ENCODE results near the gene CSNK1D.

CSNK1D gene

DNA sequence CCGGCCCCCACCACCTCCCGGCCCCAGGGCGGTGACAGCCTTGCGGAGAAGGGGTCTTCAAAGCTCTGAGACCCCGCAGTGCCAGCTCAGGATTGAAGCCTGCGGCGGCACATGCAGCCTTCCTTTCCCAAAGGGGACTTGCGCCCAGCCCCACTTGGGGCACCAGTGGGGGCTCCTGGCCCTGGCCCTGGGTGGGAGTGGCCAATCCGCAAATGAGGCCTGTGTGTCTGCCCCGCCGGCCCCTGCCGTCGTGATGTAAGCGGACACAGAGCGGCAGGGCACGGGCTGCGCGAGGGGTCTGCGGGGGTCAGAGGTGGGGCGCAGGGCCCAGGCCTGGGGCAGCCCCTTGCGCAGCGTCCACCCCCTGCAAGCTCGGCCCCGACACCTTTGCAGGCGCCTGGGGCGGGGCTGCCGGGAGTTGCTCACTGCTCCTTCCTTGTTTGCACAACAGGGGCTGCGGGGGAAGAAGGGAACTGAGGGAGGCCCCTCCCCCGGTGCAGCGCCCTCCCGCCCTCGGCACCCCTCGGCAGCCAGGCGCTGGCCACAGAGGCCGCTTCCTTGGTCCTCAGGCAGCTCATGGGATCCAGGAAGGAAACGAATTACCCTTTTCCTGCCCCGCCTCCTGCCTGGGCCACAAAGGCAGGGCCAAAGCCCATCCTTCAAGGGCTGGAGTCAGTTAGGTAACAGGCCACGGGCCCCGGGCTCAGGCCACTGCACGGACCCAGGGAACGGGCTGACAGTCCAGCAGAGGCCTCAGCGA is 41.8 kb downstream of the CSNK1D start:
- H3K4me3 ChIP-seq (replicated peaks; ENCODE audit: low read depth, low read length): peak overlapping the region; percentile 81
- DNase-seq (ENCODE audit: extremely low read depth, low read depth): no peak
- TF ChIP-seq, protein P1, sequence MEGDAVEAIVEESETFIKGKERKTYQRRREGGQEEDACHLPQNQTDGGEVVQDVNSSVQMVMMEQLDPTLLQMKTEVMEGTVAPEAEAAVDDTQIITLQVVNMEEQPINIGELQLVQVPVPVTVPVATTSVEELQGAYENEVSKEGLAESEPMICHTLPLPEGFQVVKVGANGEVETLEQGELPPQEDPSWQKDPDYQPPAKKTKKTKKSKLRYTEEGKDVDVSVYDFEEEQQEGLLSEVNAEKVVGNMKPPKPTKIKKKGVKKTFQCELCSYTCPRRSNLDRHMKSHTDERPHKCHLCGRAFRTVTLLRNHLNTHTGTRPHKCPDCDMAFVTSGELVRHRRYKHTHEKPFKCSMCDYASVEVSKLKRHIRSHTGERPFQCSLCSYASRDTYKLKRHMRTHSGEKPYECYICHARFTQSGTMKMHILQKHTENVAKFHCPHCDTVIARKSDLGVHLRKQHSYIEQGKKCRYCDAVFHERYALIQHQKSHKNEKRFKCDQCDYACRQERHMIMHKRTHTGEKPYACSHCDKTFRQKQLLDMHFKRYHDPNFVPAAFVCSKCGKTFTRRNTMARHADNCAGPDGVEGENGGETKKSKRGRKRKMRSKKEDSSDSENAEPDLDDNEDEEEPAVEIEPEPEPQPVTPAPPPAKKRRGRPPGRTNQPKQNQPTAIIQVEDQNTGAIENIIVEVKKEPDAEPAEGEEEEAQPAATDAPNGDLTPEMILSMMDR (IDR thresholded peaks at IDR 0.05; ENCODE audit: low read depth, low read length, missing control alignments): no peak

- TF ChIP-seq, protein P1 (IDR thresholded peaks at IDR 0.05; ENCODE audit: low read depth, low read length, missing control alignments): no peak
- peak overlapping the region; percentile 81 for H3K4me3 ChIP-seq (replicated peaks; ENCODE audit: low read depth, low read length)
- no peak for DNase-seq (ENCODE audit: extremely low read depth, low read depth)
Measured at GRCh38 chr17:82231312-82231561, 42.3 kb downstream of the CSNK1D start.

DNA sequence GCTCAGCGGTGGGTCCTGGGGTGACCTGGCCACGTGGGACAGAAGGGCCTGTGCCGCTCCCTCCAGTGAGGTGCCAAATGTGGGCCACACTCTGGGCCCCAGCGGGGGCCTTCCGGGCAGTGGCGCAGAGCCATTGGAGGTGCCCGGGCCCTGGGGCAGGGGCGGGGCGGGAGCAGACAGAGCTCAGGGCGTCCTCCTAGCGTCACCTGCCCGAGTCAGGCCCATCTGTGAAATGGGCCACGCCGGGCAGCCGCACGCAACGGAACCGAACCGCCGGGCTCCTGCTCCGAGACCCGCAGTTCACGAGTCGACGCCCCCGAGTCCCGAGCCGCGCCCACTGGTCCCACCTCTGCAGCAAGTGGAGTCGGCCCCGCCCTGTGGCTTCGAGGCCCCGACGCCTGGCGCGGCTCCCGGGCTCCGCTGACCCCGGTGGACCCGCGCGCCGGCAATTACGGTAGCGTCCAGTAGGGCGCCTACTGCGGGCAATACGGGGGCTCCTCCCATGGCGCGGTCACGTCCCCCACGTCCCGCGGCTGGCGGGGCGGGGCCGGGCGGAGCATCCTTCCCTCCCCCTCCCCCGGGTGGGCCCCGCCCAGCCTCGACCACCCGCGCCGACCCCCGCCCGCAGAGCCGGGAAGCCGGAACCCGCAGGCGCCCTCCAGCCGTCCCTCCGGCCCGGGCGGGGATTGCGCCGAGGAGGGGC is 42.7 kb downstream of the CSNK1D start:
- TF ChIP-seq, protein P1 (IDR thresholded peaks at IDR 0.05; ENCODE audit: low read depth, low read length, missing control alignments): peak; percentile 21
- DNase-seq (ENCODE audit: extremely low read depth, low read depth): no peak
- H3K4me3 ChIP-seq (replicated peaks; ENCODE audit: low read depth, low read length): peak overlapping the region; percentile 81

GRCh38 chr17:82229698-82230608 is 43.5 kb downstream of the CSNK1D start:
- no peak for DNase-seq (ENCODE audit: extremely low read depth, low read depth)
- H3K4me3 ChIP-seq (replicated peaks; ENCODE audit: low read depth, low read length): peak overlapping the region; percentile 81
- TF ChIP-seq, protein P1 (IDR thresholded peaks at IDR 0.05; ENCODE audit: low read depth, low read length, missing control alignments): no peak

- TF ChIP-seq, protein P1 (IDR thresholded peaks at IDR 0.05; ENCODE audit: low read depth, low read length, missing control alignments): no peak
- H3K4me3 ChIP-seq (replicated peaks; ENCODE audit: low read depth, low read length): peak within 1 kb of the TSS; percentile 81
- no peak for DNase-seq (ENCODE audit: extremely low read depth, low read depth)
Measured at GRCh38 chr17:82228842-82229697, 44.4 kb downstream of the CSNK1D start, which contains the start of gene SLC16A3. Gene SLC16A3, plus strand, starts transcription at chr17:82229042. Its CDS starts 6,967 bp downstream, at chr17:82236009.
